WI38 (cell line): ENCODE results near the gene ZCCHC3.
A peak's percentile ranks its signal among the peaks of the same experiment; 100 is the strongest.

Source experiments
- H3K4me3 ChIP-seq: 2 replicates; pipeline ENCODE4 v1.5.1; 2011; ENCODE audit warnings: low read depth, mild to moderate bottlenecking, control low read depth, low read length
- TF ChIP-seq, protein P1 (sequence below): IDR thresholded peaks from 2 replicates; pipeline ENCODE4 v1.5.1; 2012; ENCODE audit warnings: low read depth, mild to moderate bottlenecking, control low read depth, low read length

Gene ZCCHC3

DNA sequence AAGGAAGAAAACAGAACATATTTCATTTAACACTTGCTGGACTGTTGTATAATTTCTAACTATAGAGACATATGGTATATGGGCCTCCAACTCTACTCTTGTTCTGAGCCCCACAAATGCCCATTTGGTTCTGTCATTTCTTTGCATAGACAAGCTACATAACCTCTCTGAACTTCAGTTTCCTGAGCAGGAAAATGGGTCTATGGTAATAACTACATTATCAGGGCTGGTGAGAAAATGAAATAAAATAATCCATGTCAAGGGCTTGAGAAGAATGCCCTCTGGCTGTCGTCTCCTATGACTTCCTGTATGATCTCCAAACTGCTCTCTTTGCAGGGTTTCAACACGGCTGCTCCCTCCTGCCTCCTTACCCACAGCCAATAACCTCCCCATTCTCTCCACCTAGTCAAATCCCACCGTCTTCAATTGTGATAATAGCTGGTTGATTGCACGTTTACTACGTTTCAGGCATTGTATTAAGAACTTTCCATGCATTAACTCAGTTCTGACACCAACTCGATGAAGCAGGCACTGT lies 12.0 kb downstream of the ZCCHC3 start:
- peak overlapping the region; percentile 61 for H3K4me3 ChIP-seq
- TF ChIP-seq, protein P1, sequence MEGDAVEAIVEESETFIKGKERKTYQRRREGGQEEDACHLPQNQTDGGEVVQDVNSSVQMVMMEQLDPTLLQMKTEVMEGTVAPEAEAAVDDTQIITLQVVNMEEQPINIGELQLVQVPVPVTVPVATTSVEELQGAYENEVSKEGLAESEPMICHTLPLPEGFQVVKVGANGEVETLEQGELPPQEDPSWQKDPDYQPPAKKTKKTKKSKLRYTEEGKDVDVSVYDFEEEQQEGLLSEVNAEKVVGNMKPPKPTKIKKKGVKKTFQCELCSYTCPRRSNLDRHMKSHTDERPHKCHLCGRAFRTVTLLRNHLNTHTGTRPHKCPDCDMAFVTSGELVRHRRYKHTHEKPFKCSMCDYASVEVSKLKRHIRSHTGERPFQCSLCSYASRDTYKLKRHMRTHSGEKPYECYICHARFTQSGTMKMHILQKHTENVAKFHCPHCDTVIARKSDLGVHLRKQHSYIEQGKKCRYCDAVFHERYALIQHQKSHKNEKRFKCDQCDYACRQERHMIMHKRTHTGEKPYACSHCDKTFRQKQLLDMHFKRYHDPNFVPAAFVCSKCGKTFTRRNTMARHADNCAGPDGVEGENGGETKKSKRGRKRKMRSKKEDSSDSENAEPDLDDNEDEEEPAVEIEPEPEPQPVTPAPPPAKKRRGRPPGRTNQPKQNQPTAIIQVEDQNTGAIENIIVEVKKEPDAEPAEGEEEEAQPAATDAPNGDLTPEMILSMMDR, result no peak

DNA sequence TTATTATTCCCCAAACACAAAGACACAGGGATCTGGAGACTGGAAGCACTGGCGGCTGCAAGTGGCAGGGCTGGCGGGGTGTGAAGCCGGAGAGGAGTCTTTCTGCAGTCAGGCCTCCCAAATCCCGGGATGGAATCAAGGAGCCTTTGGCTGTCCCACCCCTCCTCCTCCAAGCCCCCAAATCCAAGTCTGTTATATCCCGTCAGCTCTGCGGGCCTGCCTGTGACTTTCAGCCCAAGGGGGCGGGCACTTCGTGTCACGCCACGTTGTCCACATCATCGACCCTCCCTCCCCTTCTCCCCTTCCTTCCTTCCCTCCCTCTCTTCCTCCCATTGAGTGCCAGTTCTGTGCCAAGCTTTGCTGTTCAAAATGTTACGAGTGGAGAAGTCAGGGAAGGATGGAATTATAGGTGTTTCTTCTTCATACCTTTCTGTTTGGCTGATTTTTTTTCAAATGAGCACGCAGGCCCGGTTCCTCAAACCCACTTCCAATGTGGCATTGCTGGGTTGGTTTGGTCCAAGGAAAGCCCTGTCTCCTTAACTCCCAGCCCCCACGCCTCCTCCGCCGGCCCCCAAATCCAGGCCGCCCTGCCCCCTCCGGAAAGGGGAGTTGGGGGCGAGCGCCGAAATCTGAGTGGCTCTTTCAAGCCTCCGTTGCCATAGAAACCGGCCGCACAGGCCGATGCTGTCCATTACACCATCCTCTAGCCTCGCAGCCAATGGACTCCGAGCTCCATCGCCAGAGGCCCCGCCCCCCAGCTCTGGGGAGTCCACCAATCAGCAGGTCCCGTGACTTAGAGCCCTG lies 12.7 kb downstream of the ZCCHC3 start:
- peak overlapping the region; percentile 61 for H3K4me3 ChIP-seq
- TF ChIP-seq, protein P1, result no peak

DNA sequence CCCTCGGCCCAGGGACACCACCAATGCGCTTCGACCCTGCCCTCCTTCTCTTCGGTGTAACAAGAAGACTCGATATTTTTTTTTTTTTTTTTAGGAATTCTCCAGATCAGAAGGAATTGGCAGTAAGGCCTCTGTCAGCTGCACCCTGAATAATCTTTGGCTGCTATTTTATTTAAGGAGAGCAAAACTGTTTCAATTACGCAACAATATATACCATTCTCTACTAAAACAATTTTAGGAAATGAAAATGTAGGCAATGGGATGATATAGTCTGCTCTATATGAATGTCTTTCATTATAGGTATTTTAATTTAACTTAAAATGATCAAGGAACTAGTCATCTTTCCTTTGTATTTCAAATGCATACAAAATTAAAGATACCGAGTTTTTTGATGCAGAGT lies 13.3 kb downstream of the ZCCHC3 start:
- TF ChIP-seq, protein P1, result no peak
- no peak overlapping the region for H3K4me3 ChIP-seq

DNA sequence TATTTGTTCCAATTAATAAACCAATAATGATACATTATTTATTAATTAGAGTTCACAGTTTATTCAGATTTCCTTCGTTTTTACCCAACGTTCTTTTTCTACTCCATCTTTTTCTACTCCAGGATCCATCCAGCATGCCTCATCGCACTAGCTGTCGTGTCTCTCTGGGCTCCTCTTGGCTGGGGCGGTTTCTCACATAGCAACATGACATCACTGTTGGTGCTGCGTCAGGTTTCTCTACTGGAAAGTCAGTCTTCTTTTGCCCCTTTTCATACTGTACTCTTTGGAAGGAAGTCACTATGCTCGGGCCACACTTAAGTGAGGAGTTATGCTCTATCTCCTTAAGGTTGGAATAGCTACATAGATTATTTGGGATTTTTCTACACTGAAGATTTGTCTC lies 14.2 kb downstream of the ZCCHC3 start:
- no peak overlapping the region for H3K4me3 ChIP-seq
- TF ChIP-seq, protein P1, result no peak

DNA sequence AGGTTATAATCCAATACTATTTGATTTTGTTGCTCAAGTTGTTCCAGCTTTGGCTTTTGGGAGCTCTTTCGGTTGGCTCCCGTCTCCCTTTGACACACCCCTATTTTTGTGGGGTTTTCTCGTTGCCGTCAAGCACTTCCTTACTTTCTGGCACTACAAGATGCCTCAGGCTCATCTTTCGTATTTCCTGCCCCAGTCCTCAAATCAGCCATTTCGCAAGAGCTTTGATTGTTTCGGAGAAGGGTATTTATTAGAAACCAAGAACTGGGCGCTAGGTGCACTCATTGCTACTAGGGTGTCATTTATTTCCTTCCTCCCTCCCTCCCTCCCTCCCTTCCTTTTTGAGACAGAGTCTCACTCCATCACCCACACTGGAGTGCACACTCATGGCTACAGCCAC lies 14.7 kb downstream of the ZCCHC3 start:
- TF ChIP-seq, protein P1, result no peak
- H3K4me3 ChIP-seq, result no peak overlapping the region

DNA sequence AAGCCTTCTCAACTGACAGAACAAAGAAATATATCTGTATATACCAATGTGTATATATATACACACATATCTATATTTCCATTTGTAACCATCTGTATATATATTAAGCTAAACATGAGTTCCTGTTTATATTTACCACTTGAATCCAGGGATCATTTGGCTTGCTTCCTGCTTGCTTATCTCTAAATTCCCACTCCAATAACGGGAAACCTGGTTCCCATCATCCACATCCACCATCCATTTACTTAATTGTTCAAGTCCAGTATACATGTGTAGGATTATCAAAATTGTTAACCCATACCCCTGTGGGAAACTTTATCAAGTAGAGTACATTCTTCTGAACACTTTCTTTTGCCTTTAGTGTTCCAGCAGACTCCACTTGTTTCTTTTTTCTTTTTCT lies 15.5 kb downstream of the ZCCHC3 start:
- H3K4me3 ChIP-seq, result no peak overlapping the region
- TF ChIP-seq, protein P1, result no peak

DNA sequence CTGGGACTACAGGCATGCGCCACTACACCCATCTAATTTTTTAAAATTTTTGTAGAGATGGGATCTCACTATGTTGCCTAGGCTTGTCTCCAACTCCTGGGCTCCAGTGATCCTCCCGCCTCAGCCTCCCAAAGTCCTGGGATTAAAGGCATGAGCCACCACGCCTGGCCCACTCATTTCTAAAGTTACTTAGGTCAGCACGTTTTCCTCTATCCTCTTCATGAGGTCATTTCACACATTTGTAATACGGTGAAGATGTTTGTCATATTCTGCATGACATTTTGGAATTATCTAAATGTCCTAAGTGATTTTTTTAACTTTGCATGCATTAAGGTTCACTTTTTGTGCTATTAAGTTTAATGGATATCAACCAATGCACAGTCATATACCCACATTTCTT lies 16.0 kb downstream of the ZCCHC3 start:
- H3K4me3 ChIP-seq, result no peak overlapping the region
- TF ChIP-seq, protein P1, result no peak
